Raji (cell line): ENCODE data around the gene PSMB9.

Experiments
- POLR2A ChIP-seq: IDR thresholded peaks from 2 replicates; pipeline ENCODE4 v1.6.1; 2011; ENCODE audit warnings: low read depth, low read length, control low read depth; ENCODE audit not compliant: insufficient read depth

The PSMB9 gene

GRCh38 chr6:32908897-32909296 lies 54.9 kb downstream of the PSMB9 start:
- no peak for TF ChIP-seq POLR2A
